Measurements from ENCODE around the gene NKIRAS2.

Gene NKIRAS2

GRCh38 chr17:42059815-42060214 lies 39.9 kb downstream of the NKIRAS2 start:
- no peak for DNase-seq

GRCh38 chr17:42060231-42060630 lies 40.3 kb downstream of the NKIRAS2 start:
- DNase-seq = no peak

DNA sequence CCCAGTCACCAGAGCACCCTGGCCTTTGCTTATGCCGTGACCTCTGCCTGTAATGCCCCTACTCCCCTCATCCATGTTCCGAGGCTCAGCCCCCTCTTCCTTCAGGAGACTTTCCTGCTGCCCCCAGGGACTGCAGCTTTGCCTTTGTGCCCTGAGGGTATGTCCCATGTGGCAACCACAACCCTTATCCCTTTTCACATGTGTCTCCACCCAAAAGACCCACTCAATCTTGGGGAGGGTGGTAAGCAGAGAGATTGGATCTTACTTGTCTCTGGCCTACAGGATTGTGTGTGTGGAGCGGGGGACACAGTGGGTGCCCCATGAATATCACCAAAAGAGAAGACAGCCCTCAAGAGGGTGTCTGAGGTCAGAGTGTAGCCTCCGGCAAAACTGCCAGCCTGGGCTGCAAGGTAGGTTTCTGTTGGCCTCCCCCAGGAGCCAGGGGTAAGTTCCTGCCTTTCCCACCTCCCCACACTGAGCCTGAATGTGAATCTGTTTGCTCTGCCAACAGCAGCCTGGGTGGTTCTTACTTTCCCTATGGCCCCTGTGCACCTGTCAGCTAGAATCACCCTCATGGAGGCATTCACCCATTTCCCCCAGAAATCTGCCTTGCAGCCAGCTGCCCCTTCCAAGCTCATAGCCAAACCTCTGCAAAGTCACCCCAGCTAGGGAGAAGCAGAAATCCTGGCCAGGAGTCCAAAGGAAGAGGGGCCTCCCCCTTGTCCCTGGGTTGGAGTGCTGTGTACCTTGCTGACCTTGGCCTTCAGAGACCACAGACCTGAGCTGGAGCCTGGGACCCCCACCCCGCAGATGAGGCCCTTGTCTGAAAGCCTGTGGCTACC lies 42.0 kb downstream of the NKIRAS2 start:
- no peak for DNase-seq

DNA sequence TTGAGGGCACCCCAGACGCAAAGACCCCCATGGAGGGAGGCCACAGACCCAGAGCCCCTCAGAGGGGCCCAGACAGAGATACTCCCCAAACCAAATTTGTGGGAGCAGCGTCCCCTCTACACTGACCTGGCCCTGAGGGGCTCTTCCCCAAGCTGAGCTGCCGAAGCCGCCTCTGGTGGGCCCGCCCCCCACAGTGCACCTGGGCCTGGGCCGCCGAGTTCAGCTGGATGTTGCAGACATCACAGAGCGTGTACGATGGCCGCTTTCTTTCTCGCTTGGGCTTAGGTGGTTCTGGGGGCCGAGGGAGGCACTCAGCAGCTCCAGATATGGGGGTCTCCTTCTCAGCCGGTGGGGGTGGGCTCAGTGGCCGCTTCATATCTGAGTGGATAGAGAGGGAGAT lies 42.8 kb downstream of the NKIRAS2 start:
- no peak for DNase-seq

DNA sequence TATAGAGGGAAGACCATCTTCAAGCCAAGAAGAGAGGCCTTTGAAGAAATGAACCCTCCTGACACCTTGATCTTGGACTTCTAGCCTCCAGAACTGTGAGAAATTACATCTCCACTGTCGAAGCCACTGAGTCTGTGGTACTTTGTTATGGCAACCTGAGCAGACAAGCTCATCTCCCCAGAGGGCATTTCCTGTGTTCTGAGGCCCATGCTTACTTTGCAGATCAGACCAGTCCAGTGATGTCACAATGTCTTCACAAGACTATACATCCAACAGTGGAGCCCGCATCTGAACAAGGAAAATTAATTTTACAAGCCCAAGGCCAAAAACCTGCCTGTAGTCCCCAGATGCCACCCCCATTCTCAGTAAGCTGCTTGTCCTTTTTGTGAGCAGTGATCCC lies 45.3 kb downstream of the NKIRAS2 start:
- no peak for DNase-seq

DNA sequence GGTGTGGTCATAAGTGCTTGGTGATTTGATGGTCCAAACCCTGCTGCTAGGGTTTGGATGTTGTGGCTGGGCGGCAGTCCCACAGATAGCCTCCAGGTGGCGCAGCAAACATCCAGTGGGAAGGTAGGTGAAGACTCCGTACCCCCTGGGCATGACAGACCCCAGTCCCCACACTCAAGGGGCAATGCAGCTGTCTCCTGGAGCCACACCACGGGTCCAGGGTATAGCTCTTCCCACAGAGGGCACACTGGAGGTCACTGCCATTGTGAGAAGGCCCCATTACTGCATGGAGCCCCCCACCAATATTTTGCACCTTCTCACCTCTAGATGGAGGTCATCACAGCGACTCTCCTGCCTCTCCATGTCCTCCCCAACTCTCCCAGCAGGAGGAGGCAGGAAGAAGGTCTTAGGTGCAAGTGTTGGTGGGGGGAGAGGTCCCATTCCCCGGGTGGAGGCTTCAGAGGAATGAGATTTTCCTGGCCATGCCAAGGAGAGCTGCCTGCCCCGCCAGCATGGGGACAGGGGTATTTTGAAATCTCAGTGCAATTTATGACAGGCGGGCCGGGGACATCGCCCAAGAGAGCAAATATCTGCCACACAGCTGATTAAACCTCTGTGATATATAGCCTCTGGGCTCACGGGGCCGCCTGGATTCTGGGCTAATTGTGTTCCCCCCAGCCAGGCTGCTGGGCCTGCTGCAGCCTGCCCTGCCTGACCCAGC lies 47.6 kb downstream of the NKIRAS2 start:
- DNase-seq = peak; percentile 39

DNA sequence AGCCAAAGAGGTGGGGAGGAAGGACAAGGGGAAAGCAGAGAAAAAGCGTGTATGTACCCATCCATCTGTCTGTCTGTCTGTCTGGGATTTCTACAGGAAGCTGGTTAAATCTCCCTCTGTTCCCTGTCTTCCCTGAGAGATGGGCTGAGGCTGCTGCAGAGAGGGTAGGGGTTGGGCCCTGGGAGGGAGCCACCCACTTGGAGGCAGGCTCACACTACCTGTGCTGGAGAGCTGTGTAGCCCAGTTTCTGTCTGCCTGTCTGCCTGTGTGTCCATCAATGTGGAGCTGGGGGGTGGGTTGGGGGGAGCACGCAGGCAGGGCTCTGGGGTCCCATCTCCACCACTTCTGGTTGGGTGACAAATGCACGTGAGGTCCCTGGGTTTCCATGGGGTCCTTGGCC lies 49.1 kb downstream of the NKIRAS2 start:
- no peak for DNase-seq

GRCh38 chr17:42071810-42072209 lies 51.9 kb downstream of the NKIRAS2 start:
- DNase-seq = no peak

- no peak for DNase-seq
Observed at GRCh38 chr17:42072323-42073187, 52.7 kb downstream of the NKIRAS2 start.
